ENCODE results near the gene TOGARAM1. TPM values are rescaled to one million over a fixed set of nuclear protein-coding genes. Genes with fewer than 3 reads are reported as not detected.

TOGARAM1 gene
- total RNA-seq, 6 experiments from 2014 or later, result 4.7 to 12.5 (median 6.9) TPM

DNA sequence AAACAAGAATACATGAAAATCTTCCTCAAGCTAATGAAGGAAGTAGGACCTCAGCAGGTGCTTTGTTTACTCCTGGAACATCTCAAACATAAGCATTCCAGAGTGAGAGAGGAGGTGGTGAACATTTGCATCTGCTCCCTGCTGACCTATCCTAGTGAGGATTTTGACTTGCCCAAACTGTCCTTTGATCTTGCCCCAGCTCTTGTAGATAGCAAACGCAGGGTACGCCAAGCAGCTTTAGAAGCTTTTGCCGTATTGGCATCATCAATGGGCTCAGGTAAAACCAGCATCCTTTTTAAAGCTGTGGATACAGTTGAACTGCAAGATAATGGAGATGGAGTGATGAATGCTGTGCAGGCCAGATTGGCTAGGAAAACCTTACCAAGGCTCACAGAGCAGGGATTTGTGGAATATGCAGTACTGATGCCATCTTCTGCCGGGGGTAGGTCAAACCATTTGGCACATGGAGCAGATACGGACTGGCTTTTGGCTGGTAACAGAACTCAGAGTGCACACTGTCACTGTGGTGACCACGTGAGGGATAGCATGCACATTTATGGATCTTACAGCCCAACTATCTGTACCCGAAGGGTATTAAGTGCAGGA lies 1.9 kb downstream of the TOGARAM1 start:
- Histone ChIP-seq H3K9me3 (no peaks in the 10 kb centered on the region), H3K36me3 (no peaks in the 10 kb centered on the region), H3K4me3 (peak overlapping the region; percentile 12 to 75 (median 30)), H3K27ac (no peak overlapping the region), H3K4me1 (peaks cover 0 to 45% (median 21%) of the 10 kb centered on the region in 4 donors), H3K27me3 (no peaks in the 10 kb centered on the region)
- DNase-seq (peak in 1 of 3 donors; percentile 62), ATAC-seq (peak; percentile 6 to 21 (median 12))
- intact Hi-C loops (cut with DNase I), result no loop called here
- no peak for TF ChIP-seq POLR2A (IDR thresholded peaks at IDR 0.05)
- TF ChIP-seq, protein P1, sequence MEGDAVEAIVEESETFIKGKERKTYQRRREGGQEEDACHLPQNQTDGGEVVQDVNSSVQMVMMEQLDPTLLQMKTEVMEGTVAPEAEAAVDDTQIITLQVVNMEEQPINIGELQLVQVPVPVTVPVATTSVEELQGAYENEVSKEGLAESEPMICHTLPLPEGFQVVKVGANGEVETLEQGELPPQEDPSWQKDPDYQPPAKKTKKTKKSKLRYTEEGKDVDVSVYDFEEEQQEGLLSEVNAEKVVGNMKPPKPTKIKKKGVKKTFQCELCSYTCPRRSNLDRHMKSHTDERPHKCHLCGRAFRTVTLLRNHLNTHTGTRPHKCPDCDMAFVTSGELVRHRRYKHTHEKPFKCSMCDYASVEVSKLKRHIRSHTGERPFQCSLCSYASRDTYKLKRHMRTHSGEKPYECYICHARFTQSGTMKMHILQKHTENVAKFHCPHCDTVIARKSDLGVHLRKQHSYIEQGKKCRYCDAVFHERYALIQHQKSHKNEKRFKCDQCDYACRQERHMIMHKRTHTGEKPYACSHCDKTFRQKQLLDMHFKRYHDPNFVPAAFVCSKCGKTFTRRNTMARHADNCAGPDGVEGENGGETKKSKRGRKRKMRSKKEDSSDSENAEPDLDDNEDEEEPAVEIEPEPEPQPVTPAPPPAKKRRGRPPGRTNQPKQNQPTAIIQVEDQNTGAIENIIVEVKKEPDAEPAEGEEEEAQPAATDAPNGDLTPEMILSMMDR (IDR thresholded peaks at IDR 0.05), result no peak
- 2% methylated on average over 6 of the region's 7 CpGs for WGBS (ENCODE audit: insufficient coverage, low coverage, low lambda C conversion rate, missing lambda C conversion rate)

DNA sequence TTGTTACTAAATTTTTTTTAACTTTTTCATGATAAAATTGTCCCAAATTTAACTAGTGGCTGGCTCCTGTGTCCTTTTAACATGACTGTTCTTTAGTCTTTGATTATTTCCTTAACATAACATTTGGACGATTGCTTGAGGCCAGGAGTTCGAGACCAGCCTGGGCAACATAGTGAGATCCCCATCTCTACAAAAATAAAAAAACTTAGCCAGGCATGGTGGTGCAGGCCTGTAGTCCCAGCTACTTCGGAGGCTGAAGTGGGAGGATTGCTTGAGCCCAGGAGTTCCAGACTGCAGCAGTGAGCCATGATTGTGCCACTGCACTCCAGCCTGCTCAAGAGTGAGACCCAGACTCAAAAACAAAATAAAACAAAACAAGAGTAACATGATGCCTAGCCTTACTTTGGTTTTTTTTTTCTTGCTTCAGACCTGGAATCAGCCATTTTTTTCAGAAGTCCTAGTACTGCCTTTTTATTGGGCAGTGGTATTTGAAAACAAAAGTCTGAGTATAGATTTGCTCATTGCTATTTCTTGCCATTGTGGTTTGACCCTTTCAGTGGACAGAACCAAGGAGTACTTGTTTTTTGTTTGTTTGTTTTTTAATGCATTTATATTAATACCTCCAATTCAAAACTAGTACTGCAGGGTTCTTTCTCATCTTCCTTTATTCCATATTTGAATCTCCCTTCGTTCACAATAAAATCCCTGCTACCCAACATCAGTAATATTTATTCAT lies 4.8 kb downstream of the TOGARAM1 start:
- ATAC-seq, result no peak
- Histone ChIP-seq H3K4me1 (peaks cover 0 to 36% (median 15%) of the 10 kb centered on the region in 4 donors), H3K9me3 (no peaks in the 10 kb centered on the region)

DNA sequence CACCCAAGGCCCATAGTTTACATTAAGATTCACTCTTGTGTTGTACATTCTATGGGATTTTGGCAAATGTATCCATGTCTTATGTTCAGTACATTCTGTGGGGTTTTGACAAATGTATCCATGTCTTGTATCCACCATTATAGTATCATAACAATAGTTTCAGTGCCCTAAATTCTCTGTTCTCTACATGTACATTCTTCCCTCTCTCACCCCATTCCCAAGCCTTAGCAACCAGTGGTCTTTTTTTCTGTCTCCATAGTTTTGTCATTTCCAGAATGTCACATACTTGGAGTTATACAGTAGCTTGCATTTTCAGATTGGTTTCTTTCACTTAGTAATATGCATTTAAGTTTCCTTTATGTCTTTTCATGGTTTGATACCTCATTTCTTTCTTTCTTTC lies 6.7 kb downstream of the TOGARAM1 start:
- TF ChIP-seq POLR2A (IDR thresholded peaks at IDR 0.05), result no peak
- TF ChIP-seq, protein P1 (IDR thresholded peaks at IDR 0.05), result no peak
- H3K4me3 ChIP-seq, result no peak overlapping the region
- H3K27ac ChIP-seq, result no peak overlapping the region
- DNase-seq, result no peak
- intact Hi-C loops (cut with DNase I), result no loop called here
- no peaks in the 10 kb centered on the region for H3K9me3 ChIP-seq
- no peaks in the 10 kb centered on the region for H3K36me3 ChIP-seq
- no peaks in the 10 kb centered on the region for H3K27me3 ChIP-seq
- H3K4me1 ChIP-seq, result peaks cover 0 to 27% (median 12%) of the 10 kb centered on the region in 4 donors
- ATAC-seq, result no peak

More for the DNA sequence above, 4.8 kb downstream of the TOGARAM1 start:
- Histone ChIP-seq H3K4me3 (no peak overlapping the region), H3K27ac (no peak overlapping the region), H3K36me3 (no peaks in the 10 kb centered on the region), H3K27me3 (no peaks in the 10 kb centered on the region)
- WGBS (ENCODE audit: insufficient coverage, low coverage, low lambda C conversion rate, missing lambda C conversion rate), result 86% methylated on average over 4 of the region's 4 CpGs
- intact Hi-C loops (cut with DNase I), result no loop called here
- DNase-seq, result no peak
- TF ChIP-seq, protein P1 (IDR thresholded peaks at IDR 0.05), result no peak
- no peak for TF ChIP-seq POLR2A (IDR thresholded peaks at IDR 0.05)

DNA sequence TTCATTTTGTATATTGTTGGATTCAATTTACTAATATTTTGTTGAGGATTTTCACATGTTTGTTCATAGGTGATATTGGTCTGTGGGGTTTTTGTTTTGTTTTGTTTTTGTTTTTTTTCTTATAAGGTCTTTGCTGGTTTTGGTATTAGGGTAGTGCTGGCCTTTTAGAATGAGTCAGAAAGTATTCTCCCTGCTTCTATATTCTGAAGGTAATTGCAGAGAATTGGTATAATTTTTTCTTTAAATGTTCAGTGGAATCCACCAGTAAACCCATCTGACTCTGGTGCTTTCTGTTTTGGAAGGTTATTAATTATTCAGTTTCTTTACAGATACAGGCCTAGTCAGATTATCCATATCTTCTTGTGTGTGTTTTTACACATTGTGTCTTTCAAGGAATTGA lies 8.9 kb downstream of the TOGARAM1 start:
- intact Hi-C loops (cut with DNase I), result no loop called here
- no peak for TF ChIP-seq POLR2A (IDR thresholded peaks at IDR 0.05)
- TF ChIP-seq, protein P1 (IDR thresholded peaks at IDR 0.05), result no peak
- H3K4me1 ChIP-seq, result peaks cover 0 to 10% (median 3%) of the 10 kb centered on the region in 4 donors
- H3K4me3 ChIP-seq, result no peak overlapping the region
- DNase-seq (no peak), ATAC-seq (no peak)
- no peaks in the 10 kb centered on the region for H3K9me3 ChIP-seq
- no peaks in the 10 kb centered on the region for H3K36me3 ChIP-seq
- H3K27ac ChIP-seq, result no peak overlapping the region
- H3K27me3 ChIP-seq, result no peaks in the 10 kb centered on the region

Measured in right lobe of liver (tissue), 6 donors.